GM19043 (cell line): ENCODE data around the gene IL17C.
A peak's percentile ranks its signal among the peaks of the same experiment; 100 is the strongest.

ENCODE experiments used
- ATAC-seq: cut with Tn5 transposase; IDR thresholded peaks from one replicate; pipeline ENCODE4 v1.9.1; 2021; ENCODE audit warnings: low read depth; ENCODE audit not compliant: unreplicated experiment

The IL17C gene

DNA sequence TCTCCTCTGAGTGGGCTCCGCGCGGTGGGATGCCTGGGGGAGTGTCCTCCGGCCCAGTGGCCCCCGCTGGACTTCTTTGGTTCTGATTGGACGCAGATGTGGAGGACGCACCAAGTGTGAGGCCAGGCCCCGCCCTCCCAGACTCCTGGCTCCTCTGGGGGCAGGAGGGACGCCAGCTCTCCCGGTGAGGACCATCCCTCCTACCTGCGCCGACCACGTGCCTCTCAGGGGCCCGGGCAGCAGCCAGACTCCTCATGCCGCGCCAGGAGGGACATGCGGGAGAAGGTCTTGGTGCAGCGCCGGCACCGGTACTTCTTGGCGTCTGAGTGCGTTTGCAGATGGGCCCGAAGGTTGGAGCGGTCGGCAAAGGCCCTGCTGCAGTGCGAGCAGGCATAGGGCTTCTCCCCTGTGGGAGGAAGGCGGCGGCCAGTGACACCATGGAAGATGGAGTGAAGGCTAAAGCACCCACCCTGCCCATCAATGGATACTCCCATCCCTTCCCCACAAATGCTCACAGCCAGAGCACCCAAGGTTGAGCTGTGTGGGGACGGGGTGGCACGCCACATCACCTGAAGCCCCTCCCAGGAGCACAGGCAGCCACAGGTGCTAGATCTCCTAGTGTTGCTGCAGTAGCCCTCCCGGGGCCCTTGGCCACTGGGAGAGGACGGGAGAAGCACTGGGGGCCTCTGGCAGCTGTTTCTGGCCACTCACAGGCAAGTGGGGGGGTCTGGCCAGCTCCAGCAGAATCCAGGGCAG is 40.0 kb downstream of the IL17C start:
- no peak for ATAC-seq

DNA sequence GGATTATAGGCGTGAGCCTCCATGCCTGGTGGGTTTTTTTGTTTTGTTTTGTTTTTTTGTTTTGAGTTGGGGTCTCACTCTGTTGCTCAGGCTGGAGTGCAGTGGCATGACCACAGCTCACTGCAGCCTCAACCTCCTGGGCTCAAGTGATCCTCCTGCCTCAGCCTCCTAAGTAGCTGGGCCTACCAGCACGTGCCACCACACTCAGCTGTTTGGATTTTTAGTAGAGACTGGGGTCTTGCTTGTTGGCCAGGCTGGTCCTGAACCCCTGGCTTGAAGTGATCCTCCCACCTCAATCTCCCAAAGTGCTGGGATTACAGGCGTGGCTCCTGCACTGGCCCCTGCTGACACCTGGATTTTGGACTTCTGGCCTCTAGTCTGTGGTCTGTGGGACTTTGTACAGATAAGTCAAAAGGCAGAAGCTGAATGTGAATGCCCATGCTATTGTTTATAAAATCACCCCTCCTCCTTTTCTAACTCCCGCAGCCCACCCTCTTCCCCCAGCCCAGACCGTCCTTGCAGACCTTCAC is 42.2 kb downstream of the IL17C start:
- ATAC-seq = no peak

DNA sequence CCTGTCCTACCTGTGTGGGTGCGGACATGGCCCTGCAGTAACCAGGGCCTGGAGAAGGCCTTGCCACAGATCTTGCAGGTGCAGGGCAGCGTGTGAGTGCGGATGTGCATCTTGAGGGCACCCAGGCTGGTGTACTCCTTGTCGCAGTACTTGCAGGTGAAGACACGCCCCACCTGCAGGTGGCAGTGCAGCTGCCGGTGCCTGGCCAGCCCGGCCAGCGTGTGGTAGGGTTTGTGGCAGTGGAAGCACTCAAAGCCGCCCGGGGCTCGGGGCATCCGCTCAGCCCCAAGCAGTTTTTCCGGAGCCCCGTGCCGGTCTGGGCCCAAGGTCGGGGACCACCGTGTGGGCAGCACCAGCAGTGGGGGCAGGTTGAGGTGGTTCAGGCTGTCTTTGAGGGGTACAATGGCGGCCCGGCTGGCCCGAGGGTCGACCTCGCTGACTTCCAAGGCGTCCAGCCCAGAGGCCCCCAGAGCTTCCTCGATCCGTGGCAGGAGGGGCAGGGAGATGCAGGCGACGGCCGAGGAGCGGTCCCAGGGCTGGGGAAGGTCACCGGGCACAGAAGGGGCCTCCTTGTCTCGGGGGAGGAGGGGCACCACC is 42.8 kb downstream of the IL17C start:
- ATAC-seq = no peak

DNA sequence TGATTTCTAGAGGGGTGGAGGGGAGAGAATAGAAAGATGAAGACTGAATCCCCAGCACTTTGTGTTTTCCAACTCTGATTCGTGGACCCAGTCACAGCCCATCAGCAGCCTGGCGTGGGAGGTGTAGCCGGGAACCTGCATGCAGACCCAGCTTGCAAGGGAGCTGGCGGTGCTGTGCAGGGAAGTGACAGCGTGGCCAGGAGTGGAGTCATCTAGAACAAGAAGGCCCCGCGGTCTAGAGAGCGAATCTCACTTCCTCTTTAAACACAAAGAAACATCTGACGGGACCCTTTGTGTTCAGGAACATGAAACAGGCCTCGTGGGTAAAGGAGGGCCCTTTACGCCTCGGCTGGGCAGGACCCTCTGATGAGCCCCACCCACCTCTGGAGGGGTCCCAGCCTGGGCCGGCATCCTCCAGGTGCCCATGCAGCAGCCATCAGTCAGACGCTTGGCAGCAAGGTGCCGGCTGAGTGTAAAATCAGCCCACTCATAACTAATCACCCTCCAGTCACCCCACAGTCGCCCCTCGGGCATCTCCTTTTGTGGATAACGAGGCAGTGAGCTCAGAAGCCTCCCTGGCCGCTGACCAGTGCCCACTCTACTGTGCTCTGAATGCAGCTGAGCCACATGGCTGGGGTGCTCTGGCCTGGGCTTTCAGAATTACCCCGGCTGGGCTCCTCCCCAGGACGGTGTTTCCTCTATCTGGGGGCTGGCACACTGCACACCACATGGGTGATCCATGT is 43.5 kb downstream of the IL17C start:
- ATAC-seq = peak; percentile 70

DNA sequence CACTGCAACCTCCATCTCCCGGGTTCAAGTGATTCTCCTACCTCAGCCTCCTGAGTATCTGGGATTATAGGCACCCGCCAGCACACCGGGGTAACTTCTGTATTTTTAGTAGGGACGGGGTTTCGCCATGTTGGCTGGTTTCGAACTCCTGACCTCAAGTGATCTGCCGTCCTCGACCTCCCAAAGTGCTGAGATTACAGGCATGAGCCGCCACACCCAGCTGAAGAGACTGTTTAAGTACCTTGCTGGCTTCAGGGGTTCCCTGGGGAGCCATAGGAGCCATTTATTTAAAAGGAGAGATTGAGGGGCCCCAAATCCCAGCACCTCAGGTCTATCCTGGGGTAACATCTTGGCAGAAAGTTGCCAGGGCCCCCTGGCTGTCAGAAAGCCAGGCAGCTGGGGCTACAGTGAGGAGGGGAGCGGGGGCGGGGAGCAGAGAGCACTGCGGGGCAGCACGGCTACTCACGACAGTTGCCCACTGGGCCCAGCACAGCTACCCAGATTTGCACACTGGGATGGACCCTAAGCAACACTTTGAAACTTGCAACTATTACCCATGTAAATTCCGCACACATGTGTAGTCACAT is 46.3 kb downstream of the IL17C start:
- no peak for ATAC-seq

DNA sequence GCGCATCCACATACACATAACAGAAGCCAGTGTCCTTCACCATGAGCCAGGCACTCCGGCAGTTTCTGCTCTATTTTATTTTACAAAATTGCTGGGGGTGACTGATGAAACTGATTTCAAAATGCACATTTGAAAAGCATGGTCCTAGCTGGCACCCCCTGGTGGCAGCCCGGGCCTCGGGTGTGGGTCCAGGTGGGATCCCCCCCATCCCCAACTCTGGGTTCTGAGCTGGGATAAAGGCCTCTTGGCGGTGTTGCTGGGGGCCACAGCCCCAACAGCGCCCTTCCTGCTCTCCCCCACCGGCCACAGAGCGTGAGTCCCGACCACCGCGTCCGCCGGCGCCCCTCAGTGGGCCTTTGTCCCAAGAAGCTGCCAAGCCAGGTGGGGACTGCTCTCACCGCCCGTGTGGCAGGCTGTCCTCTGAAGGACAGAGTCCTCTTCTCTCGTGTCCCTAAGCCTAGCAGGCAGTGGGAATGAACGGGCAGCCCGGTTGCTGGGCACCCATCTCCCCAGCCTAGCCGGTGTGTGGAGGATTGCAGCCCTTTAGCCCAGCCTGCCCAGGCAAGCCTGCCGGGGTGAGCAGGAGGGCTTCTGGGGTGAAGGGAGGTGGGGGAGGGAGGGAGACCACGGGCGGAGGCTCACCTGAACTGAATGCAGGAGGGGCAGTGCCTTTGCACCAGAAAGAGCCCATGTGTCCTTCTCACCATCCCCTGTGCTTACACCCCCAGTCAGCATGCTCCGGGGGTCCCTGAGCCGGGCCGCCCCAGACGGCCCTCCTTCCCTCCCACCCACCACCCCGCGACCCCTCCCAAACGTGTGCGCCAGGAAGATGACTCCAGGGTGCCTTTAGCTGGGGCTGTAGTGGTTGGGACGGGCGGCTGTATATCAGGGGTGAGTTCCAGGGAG is 47.0 kb downstream of the IL17C start:
- ATAC-seq = no peak

DNA sequence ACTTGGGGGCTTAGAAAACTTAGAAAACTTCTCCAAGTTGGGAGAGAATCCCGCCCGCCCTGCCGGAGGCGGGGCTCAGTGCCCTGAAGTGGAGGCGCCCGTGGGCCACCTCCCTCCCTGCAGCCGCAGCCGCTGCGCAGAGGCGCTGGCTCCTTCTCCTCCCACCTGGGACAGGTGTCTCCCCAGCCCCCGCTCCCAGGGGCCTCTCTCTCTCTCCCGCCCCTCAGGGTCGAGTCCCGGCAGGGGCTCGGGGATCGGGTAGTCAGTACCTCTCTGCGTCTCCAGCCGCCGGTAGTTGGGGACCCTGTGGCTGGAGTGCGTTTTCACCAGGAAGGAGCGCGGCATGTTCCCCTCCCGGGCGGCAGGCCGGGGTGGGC is 47.7 kb downstream of the IL17C start:
- no peak for ATAC-seq

DNA sequence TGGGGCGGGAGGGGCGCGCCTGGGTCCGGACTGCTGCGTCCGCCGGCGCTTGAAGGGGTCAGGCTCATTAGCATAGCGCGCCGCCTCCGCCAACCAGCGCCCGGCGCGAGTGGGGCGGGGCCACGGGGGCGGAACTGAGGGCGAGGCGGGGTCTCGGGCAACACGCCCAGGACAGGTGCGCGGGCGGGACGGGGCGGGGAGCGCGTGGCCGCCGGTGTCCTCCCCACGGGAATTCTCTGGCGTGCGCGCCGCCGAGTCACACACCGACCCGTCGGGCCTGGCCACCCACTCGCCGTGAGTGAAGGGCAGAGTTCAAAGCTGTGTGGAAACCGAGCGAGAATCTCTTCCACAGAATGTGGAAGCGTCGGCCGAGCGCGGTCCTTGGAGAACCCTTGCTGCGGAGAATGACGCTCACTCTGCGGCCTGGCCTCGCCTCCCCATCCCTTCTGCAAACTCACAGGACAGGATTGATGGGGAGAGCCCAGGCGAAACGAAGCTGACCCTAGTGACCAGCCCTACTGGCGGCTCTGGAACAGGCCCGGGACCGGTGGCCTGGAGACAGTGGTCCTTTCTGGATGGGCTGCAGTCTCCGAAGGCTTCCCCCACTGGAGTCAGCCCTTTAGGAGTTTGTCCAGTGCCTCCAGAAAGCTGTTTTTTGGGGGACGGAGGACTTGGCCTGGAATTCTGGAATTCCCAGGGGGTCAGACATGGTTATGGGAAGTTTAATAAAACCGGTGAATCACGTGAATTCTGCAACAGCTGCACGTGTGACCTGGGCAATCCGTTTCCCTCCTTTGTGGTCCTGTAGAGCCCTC is 48.3 kb downstream of the IL17C start, which contains the start of gene SNAI3:
Gene SNAI3, minus strand, starts transcription at position 69 of the 815 bp plus-strand sequence. CDS start 101 bp downstream, outside the sequence.
- ATAC-seq = peak; percentile 52

DNA sequence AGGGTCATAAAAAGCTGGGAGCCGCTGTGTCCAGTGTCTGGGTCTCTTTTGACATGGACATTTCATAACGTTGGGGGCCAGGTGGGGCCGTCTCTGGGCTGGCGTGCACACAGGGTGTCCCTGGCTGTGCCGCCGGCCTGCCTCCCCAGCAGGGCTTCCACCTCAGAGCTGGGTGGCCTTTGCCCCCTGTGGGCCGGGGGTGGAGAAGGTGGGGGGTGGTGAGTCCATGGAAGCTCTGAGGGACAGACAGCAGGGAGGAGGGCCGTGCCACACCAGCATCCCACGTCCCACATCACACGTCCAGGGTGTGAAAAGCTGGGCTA is 48.8 kb downstream of the IL17C start:
- no peak for ATAC-seq

DNA sequence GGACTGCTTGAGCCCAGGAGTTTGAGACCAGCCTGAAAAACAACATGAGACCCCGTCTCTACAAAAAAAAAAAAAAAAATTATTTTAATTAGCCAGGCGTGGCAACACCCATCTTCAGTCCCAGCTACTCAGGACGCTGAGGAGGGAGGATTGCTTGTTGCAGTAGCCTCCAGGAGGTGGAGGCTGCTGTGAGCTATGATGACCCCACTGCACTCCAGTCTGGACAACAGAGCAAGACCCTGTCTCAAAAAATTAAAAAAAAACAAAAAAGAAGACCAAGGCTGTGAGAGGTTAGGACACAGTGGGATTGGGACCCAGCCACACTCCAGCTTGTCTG is 49.3 kb downstream of the IL17C start:
- no peak for ATAC-seq

DNA sequence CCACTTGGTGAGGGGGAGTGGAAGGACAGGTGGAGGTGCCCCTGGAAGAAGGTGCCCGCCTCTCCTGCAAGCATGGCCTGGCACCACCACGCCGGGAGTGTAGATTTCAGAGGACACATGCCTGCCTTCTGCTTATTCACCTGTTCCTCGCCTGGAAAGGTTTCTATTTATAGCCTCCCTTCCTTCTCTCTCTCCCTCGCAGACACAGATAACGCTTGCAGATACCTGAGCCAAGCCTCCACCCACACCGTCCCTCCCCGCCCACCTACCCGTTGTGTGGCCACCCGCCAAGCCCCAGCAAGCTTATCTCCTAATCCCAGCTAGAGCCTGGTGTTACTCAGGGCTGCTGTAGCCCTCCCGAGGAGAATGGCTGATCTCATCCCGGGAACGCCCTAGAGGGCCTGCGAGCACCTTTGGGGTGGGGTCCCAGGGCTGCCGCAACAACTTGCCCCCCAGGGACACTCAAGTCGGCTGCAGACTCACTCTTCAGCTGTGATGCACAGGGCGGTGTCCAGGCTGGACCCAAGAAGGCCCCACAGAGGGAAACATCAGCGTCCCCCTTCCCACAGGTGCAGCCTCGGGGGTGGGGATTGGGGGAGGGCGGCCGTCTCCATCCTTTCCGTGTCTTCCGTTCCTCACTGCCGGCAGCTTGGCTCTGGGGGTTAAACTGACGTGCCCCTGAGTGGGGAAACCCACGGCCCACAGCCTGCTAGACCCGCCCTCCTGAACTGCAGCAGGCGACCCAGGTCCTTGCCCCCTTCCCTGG is 49.8 kb downstream of the IL17C start:
- ATAC-seq = no peak
